HL-60 (cell line): ENCODE results near the gene IRF7.
A peak's percentile ranks its signal among the peaks of the same experiment; 100 is the strongest.

Experiments used
- DNase-seq, 2 experiments: peaks; one replicate each; pipeline ENCODE4 v3.0.0-alpha.2; 2010 to 2020; ENCODE audit warnings: low read depth in 1 of 2, low spot score in 1 of 2
- H3K27ac ChIP-seq: fragments of 250-450 bp; sonication (Bioruptor Pico); replicated peaks from 2 replicates; pipeline ENCODE4 v1.5.1; 2020; ENCODE audit warnings: mild to moderate bottlenecking, moderate library complexity
- H3K27me3 ChIP-seq: fragments of 250-450 bp; sonication (Bioruptor Pico); 2 replicates; pipeline ENCODE4 v1.5.1; 2021; ENCODE audit warnings: mild to moderate bottlenecking, moderate library complexity; ENCODE audit not compliant: insufficient read depth, poor library complexity, severe bottlenecking
- H3K4me3 ChIP-seq: replicated peaks from 2 replicates; pipeline ENCODE4 v1.5.1; 2011; ENCODE audit warnings: mild to moderate bottlenecking, control low read depth, low read length; ENCODE audit not compliant: insufficient read depth
- CTCF ChIP-seq: IDR thresholded peaks from one replicate; pipeline ENCODE4 v1.5.1; 2011; ENCODE audit warnings: low read length, control low read depth, inconsistent platforms; ENCODE audit not compliant: insufficient read depth
- GABPA ChIP-seq: IDR thresholded peaks from 2 replicates; pipeline ENCODE4 v1.6.1; 2012; ENCODE audit warnings: low read depth
- POLR2AphosphoS5 ChIP-seq: IDR thresholded peaks from 2 replicates; pipeline ENCODE4 v1.6.1; 2012; ENCODE audit warnings: low read depth
- REST ChIP-seq: IDR thresholded peaks from 2 replicates; pipeline ENCODE4 v1.6.1; 2012; ENCODE audit warnings: low read depth; ENCODE audit not compliant: insufficient replicate concordance
- SPI1 ChIP-seq: IDR thresholded peaks from 2 replicates; pipeline ENCODE4 v1.6.1; 2012; ENCODE audit warnings: low read depth, mild to moderate bottlenecking, borderline replicate concordance
- long read RNA-seq: library from polyadenylated mRNA; unstranded; transcript quantifications from one replicate; pipeline ENCODE4 v2.0.0, GENCODE V29; 2020

IRF7 gene
- long read RNA-seq, partial matches to known transcripts = 0 of 10 reads
- long read RNA-seq, other reads (novel, unspliced or antisense) = 4 of 10 reads

- Histone ChIP-seq H3K4me3 (peak within 1 kb of the TSS; percentile 69), H3K27ac (peak within 1 kb of the TSS; percentile 89), H3K27me3 (no peaks in the 10 kb centered on the region)
- no peak for TF ChIP-seq REST
- peak; percentile 63; the same call in 1 of the 2 replicates for TF ChIP-seq GABPA
- TF ChIP-seq CTCF = no peak
- TF ChIP-seq POLR2AphosphoS5 = peak; percentile 62; the same call in 1 of the 2 replicates
- peak; percentile 99 for TF ChIP-seq SPI1
- DNase-seq = peak; percentile 78 to 98
Measured at GRCh38 chr11:615504-616319, at the start of gene IRF7. Gene IRF7 (minus strand): TSS chr11:615950. CDS start chr11:615364, 586 bp downstream.

- DNase-seq = no peak
- H3K27ac ChIP-seq = no peak overlapping the region
- H3K4me3 ChIP-seq = no peak overlapping the region
- TF ChIP-seq CTCF = no peak
- no peak for TF ChIP-seq SPI1
- no peak for TF ChIP-seq POLR2AphosphoS5
- TF ChIP-seq GABPA = no peak
- TF ChIP-seq REST = no peak
- no peaks in the 10 kb centered on the region for H3K27me3 ChIP-seq
Measured at GRCh38 chr11:665062-665703, 49.4 kb upstream of the IRF7 start.

GRCh38 chr11:662689-663274 is 47.0 kb upstream of the IRF7 start:
- TF ChIP-seq GABPA (no peak), CTCF (peak; percentile 63)
- Histone ChIP-seq H3K27ac (no peak overlapping the region), H3K4me3 (no peak overlapping the region), H3K27me3 (no peaks in the 10 kb centered on the region)
- peak in 1 of 2 experiments; percentile 65 for DNase-seq
